ENCODE data around the gene ARMC12.

The ARMC12 gene

DNA sequence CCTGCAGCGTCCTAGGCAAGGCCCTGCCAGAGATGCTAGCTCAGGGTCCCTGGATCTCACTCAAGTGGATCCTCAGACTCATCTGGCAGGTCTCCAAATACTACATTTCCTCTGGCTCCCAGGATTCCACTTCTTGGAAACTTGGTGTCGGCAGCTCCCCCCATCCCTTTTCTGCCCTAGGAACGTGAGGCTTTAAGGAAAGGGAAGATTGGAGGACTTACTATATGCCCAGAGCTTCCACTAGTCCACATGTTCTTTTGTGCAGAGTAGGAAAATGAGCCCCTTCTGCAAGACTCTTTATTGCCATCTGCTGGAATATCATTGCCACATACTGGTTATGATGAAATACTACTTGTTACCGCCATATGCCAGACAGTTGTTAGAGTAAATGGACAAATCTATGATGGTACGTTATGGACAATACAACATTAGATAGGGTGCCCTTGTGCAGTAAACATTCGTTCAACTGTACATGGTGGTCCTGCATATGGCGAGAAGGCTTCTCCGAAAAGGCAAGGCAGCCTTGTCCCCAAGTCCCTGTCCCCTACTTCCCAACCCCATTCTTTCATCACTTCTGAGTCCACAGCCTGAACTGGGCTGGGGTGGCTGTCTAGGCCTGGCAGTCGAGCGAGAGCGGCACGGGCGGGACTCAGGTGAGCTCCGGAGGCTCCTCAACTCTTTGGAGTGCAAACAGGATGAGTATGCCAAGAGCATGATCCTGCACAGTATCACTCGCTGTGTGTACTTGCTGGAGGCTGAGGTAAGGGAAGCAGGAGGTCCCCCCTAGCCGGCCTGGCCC is 780 bp downstream of the ARMC12 start:
- DNase-seq (ENCODE audit: insufficient read length, low spot score) (peak; percentile 76), FAIRE-seq (peak; percentile 68)
- TF ChIP-seq, protein P1, sequence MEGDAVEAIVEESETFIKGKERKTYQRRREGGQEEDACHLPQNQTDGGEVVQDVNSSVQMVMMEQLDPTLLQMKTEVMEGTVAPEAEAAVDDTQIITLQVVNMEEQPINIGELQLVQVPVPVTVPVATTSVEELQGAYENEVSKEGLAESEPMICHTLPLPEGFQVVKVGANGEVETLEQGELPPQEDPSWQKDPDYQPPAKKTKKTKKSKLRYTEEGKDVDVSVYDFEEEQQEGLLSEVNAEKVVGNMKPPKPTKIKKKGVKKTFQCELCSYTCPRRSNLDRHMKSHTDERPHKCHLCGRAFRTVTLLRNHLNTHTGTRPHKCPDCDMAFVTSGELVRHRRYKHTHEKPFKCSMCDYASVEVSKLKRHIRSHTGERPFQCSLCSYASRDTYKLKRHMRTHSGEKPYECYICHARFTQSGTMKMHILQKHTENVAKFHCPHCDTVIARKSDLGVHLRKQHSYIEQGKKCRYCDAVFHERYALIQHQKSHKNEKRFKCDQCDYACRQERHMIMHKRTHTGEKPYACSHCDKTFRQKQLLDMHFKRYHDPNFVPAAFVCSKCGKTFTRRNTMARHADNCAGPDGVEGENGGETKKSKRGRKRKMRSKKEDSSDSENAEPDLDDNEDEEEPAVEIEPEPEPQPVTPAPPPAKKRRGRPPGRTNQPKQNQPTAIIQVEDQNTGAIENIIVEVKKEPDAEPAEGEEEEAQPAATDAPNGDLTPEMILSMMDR (IDR thresholded peaks at IDR 0.05; ENCODE audit: insufficient read depth, missing control alignments) = peak; percentile 87

DNA sequence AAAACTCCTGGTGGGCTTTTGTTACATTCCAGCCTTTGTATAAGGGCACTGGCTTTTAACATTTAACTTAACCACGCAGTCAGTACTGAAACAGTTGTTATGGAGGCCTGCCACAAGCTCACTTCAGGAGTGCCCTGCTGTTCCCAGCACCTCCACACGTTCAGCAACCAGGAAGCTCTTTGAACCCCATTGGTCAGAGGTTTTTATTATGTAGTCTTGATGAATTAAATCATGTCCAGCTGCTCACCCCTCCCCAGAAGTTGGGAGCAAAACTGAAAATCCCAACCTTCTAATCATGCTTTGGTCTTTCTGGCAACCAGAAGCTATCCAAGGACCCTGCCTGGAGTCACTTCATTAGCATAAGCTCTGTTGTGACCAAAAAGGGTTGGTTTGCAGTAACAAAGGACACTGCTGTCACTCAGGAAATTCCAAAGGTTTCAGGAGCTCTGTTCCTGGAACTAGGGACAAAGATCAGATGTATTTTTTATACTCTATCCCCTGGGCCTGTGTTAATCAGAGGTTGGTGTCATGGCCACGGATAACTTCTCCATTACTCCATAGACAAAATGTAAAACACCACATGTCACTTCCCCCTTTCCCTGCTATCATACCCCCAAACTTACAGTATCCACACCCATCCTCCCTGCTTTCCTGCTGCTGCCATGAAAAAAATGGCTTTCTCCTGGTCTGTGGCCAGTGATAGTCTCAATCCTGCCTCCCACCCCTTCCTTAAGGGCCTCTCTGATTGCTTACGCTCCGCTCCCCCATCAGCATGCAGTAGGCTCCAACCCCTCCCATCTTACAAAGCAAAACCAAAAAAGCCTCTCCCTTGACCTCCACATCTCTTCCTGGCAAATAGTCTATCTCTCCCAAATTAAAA is 3.1 kb downstream of the ARMC12 start:
- TF ChIP-seq, protein P1 (IDR thresholded peaks at IDR 0.05; ENCODE audit: insufficient read depth, missing control alignments) = no peak
- DNase-seq (ENCODE audit: insufficient read length, low spot score) = no peak
- no peak for FAIRE-seq

DNA sequence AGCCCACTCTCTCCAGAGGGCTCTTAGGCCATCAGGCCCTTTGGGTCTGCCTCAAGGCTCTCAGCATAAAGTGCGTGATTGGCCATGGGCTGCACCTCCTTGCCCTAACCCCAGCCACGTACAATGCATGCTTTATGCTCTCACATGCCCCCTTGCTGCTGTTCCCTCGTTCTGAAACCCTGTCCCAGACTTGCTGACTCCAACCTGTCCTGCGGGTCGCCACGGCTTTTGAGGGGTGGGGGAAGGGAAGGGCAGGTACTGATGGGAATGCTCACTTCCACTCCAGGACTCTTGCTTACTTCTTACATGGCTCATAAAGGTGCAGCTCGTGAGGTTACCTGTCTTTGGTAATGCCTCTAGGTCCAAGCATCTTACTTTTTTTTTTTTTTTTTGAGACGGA is 6.0 kb downstream of the ARMC12 start:
- DNase-seq (ENCODE audit: insufficient read length, low spot score) = no peak
- FAIRE-seq = no peak
- TF ChIP-seq, protein P1 (IDR thresholded peaks at IDR 0.05; ENCODE audit: insufficient read depth, missing control alignments) = no peak

DNA sequence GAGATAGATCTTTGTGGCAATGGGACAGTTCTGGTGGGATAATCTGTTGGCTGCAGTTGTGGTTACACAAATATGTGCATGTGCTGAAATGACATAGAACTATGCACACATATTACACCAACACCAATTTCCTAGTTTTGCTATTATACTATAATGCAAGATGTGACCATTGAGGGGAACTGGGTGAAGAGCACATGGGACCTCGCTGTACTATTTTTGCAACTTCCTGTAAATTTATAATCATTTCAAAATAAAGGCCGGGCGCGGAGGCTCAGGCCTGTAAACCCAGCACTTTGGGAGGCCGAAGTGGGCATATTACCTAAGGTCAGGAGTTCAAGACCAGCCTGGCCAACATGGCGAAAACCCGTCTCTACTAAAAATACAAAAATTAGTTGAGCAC is 8.7 kb downstream of the ARMC12 start:
- TF ChIP-seq, protein P1 (IDR thresholded peaks at IDR 0.05; ENCODE audit: insufficient read depth, missing control alignments) = no peak
- FAIRE-seq = no peak
- no peak for DNase-seq (ENCODE audit: insufficient read length, low spot score)

DNA sequence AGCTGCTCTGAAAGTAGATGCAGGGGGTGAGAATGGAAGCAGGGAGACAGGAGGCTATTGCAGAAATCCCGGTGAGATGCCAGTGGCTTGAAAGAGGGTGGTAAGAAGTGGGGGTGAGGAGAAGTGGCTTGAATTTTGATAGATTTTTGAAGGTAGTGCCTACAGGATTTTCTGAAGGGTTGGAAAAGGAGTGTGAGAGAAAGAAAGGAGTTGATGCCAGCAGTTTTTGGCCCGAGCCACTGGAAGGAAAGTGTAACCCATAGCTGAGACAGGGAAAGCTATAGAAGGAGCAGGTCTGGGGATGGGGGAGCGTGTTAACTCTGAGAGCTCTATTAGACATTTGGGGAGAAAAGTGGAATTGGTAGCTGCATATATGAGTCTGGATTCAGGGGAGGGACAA is 9.7 kb downstream of the ARMC12 start:
- DNase-seq (ENCODE audit: insufficient read length, low spot score) (no peak), FAIRE-seq (no peak)
- TF ChIP-seq, protein P1 (IDR thresholded peaks at IDR 0.05; ENCODE audit: insufficient read depth, missing control alignments) = no peak

DNA sequence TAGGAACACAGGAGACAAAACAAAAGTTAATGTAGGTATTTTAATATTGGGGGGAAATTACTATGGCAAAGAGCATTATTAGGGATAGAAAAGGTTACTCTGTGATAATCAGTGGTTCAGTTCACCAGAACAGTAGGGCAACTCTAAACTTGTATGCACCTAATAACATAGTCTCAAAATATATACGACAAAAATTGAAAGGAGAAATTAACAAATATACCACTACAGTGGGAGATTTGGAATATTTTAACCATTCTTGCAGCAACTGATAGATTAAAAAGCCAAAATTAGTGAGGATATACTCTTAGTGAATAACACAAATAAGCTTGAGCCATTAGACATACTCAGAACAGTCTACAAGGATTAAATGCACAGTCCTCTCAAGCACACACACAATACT is 11.0 kb downstream of the ARMC12 start:
- TF ChIP-seq, protein P1 (IDR thresholded peaks at IDR 0.05; ENCODE audit: insufficient read depth, missing control alignments) = no peak
- DNase-seq (ENCODE audit: insufficient read length, low spot score) (no peak), FAIRE-seq (no peak)

All from D721Med (cell line).